8988T (cell line): ENCODE measurements around the gene SMAP2.
"Not testable (repeated sequence)": the region's sequence is repeated elsewhere in the genome, so short reads cannot be mapped to it uniquely, and the experiment has no call there.

Experiments used
- DNase-seq: peaks from one replicate; pipeline ENCODE4 v3.0.0; 2011

The SMAP2 gene

GRCh38 chr1:40373323-40374283 is at the start of gene SMAP2:
SMAP2 (plus strand) TSS chr1:40373727; CDS start chr1:40374121, 394 bp downstream.
- DNase-seq, result peak; percentile 84

GRCh38 chr1:40331403-40331802 is 42.1 kb upstream of the SMAP2 start:
- not testable (repeated sequence) for DNase-seq

- DNase-seq, result no peak
These were observed 40.8 kb upstream of the SMAP2 start for GRCh38 chr1:40332695-40333094.

GRCh38 chr1:40337443-40337842 is 36.1 kb upstream of the SMAP2 start:
- no peak for DNase-seq

- peak; percentile 41 for DNase-seq
These were observed 34.6 kb upstream of the SMAP2 start for GRCh38 chr1:40338745-40339419.

GRCh38 chr1:40339420-40340323 is 33.9 kb upstream of the SMAP2 start:
- no peak for DNase-seq

- no peak for DNase-seq
These were observed 31.8 kb upstream of the SMAP2 start for GRCh38 chr1:40341491-40342380.

- not testable (repeated sequence) for DNase-seq
These were observed 31.2 kb upstream of the SMAP2 start for GRCh38 chr1:40342381-40342717.

GRCh38 chr1:40344597-40344996 is 28.9 kb upstream of the SMAP2 start:
- no peak for DNase-seq

- no peak for DNase-seq
These were observed 23.1 kb upstream of the SMAP2 start for GRCh38 chr1:40350391-40350790.

- DNase-seq, result no peak
These were observed 22.4 kb upstream of the SMAP2 start for GRCh38 chr1:40351124-40351523.

GRCh38 chr1:40352126-40352525 is 21.4 kb upstream of the SMAP2 start:
- no peak for DNase-seq

GRCh38 chr1:40353082-40353481 is 20.4 kb upstream of the SMAP2 start:
- no peak for DNase-seq

- DNase-seq, result no peak
These were observed 15.9 kb upstream of the SMAP2 start for GRCh38 chr1:40357625-40358024.

GRCh38 chr1:40360631-40361030 is 12.9 kb upstream of the SMAP2 start:
- no peak for DNase-seq

GRCh38 chr1:40361201-40361600 is 12.3 kb upstream of the SMAP2 start:
- DNase-seq, result no peak

GRCh38 chr1:40361637-40362036 is 11.9 kb upstream of the SMAP2 start:
- no peak for DNase-seq

GRCh38 chr1:40362199-40362598 is 11.3 kb upstream of the SMAP2 start:
- no peak for DNase-seq

GRCh38 chr1:40362699-40363098 is 10.8 kb upstream of the SMAP2 start:
- no peak for DNase-seq

- no peak for DNase-seq
These were observed 9.8 kb upstream of the SMAP2 start for GRCh38 chr1:40363721-40364120.

- DNase-seq, result no peak
These were observed 1.7 kb upstream of the SMAP2 start for GRCh38 chr1:40371707-40372258.
